Measurements from ENCODE around the gene ATG10.
"Not testable (repeated sequence)": the region's sequence is repeated elsewhere in the genome, so short reads cannot be mapped to it uniquely, and the experiment has no call there.

DNA sequence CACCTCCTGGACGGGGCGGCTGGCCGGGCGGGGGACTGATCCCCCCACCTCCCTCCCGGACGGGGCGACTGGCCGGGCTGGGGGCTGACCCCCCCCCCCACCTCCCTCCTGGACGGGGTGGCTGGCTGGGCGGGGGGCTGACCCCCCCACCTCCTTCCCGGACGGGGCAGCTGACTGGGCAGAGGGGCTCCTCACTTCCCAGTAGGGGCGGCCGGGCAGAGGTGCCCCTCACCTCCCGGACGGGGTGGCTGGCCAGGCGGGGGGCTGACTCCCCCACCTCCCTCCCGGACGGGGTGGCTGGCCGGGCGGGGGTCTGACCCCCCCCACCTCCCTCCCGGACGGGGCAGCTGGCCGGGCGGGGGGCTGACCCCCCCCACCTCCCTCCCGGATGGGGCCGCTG lies 11.3 kb downstream of the ATG10 start:
- not testable (repeated sequence) for TF ChIP-seq CTCF (IDR thresholded peaks at IDR 0.05; ENCODE audit: borderline replicate concordance, extremely low read depth, low read length, poor library complexity, severe bottlenecking); EZH2 (IDR thresholded peaks at IDR 0.05; ENCODE audit: borderline replicate concordance, low read depth, low read length, severe bottlenecking)
